ENCODE data around the gene TRPC6.

Gene TRPC6

DNA sequence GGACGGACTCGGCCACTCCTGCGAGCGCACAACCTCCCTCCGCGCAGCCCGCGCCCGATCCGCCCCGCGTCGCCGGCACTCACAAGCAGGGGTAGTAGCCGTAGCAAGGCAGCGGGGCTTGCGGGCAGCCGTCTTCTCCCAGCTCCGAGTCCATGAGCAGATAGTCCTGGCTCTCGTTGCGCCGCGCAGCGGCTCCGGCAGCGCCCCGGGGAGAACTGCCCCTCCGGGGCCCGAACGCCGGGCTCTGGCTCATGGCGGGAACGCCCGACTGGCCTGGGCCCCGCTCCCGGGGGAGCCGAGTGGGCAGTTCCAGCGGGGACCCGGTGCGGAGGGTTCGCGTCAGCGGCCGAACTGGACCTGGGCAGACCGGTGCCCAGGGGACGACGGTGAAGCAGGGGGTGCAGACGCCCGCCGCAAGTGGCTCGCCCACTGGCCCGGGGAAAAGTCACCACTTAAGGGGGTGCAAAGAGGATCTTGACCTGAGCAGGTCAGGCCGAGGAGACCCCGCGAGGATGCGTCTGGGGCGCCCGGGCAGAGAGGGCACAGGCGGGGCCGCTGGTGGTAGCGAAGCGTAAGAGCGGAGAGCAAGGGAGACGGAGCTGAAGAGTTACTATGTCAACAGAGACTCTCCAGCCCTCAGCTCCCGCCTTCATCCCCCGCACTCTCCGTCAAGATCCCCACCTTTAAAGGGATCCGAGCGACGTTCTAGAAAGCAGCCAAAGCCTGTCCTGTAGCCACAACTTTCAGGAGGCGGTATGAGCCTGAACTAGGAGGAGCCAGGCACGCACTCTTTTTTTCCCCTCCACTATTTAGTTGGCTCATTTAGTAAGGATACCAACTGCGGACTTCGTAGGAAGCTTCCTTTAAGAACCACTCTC, at the start of gene TRPC6:
Gene TRPC6 (minus strand): TSS at position 757 of the 878 bp plus-strand sequence. CDS start 504 bp downstream, at position 253.
- DNase-seq (ENCODE audit: low read depth) = no peak

DNA sequence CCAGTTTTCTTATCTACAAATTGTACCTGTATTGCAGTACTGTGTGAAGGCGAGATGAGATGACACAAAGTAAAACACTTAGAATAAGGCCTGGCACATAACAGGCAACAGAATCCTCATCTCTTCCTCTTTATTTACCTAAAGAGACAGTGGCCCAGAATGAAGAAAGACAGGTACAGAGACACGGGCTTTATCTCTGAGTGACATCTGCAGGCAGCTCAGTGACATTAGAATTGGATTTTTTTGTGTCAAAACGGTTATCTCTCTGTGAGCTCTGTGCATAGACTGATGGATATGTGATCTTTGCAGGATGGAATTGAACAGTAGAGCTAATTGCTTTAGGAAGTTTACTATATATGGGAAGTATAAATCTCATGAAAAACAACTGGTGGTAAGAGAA, 36.2 kb upstream of the TRPC6 start:
- no peak for DNase-seq (ENCODE audit: low read depth)

DNA sequence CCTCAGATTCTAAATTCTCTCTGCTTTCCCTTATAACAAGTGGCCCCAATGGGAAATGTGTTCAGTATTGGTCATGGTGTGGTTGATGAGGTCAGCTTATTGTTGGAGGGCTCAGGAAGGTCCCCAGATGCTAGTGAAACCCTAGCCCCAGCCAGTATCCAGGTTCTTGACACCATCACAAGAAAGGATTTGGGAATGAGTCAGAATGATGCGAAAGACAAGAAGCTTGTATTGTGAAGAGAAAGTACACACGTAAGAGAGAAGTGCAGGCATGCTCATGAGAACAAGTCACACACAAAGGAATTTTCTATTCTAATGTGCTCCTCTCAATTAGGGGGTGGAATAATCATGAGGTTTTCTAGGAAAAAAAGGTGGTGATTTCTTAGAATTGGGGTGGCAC, 34.9 kb upstream of the TRPC6 start:
- DNase-seq (ENCODE audit: low read depth) = no peak

DNA sequence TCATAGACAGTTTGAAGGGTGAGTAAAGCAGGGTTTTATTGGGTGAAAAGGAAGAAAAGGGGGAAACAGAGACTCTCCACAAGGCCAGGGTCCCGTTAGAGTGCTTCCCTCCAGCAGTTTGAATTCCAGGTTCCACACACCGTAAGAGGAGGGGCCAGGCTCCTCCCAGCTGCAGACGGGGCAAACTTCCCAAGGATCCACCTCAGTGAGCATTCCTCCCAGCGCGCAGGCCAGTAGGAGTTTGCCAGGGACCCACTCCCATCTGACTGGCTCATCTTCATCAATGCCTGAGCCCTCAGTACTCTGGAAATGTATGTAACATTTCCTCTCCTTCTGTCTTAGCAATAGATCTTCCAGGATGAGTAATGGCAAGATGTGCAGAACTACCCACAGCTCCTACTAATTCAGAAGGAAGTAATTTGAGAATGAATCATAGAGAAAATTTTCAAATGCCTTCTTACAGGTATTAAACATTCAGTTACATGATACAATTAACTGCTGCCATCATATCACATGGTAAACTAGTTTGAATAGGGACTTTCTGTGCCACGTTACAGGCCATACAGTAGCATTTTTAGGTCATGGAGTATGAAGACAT, 34.0 kb upstream of the TRPC6 start:
- no peak for DNase-seq (ENCODE audit: low read depth)

DNA sequence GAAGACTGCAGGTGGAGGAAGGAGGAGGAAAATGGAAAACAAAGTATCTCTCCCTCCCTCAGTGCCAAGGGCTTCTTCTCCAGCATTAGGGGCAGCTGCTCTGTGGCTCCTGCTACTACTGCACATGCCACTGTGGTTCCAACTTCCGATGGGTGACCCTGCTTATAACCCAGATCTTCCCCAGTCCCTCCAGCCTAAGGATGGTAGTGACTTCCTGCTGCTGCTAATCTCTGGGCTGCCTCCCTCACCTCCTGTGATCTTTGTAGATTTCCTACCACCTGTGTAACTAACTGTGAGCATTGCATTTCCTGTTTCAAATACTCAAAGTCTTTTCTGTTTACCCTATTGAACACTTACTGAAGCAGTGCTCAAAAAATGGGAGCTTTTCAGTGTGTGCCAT, 28.7 kb upstream of the TRPC6 start:
- DNase-seq (ENCODE audit: low read depth) = no peak

DNA sequence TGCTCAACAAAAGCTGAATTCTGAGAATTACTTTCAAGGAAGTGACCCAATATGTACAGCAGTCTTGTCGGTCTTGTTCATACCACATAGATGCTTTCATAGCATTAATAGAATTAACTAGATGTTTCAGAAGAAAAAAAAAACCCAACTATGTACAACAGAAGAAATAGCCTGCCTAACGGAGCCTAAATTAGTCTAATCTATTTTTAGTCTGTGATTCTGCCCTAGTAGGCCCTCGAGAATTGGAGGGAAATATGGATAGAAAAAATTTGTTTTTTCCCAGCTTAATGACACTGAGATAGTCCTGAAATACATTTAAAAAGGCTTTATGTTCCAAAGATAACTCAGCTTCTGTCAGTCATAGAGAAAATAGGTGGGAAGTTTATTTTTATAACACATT, 17.1 kb upstream of the TRPC6 start:
- no peak for DNase-seq (ENCODE audit: low read depth)

DNA sequence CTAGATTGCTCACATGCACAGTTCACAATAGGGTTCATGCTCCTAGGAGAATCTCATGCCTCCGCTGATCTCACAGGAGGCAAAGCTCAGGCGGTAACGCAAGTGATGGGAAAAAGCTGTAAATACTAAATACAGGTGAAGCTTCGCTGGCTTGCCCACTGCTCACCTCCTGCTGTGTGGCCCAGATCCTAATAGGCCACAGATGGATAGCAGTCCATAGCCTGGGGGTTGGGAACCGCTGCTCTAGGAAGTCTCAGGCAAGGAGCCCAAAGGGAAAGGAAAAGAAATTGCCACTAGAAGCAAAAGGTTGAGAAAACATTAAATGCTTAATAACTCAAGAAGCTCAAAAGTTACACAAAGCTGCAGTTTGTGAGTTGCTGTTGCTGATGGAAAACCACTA, 3.2 kb upstream of the TRPC6 start:
- no peak for DNase-seq (ENCODE audit: low read depth)

DNA sequence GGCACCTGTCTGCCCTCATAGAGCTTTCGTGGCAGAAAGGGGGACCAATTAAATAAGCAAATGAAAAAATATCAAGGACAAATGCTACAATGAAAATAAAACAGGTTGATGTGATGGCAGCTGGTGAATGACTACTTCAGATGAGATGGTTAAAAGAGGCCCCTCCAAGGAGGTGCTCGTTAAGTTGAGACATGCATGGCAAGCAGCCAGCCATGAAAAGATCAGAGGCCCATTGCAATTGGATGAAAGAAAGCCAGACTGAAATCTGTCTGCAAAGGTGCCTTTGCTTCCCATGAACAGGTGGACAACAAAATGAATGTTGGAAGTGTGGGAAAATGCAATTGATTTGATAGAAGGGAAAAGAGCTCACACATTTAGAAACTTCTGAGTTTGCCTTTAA, 848 bp upstream of the TRPC6 start:
- DNase-seq (ENCODE audit: low read depth) = no peak

DNA sequence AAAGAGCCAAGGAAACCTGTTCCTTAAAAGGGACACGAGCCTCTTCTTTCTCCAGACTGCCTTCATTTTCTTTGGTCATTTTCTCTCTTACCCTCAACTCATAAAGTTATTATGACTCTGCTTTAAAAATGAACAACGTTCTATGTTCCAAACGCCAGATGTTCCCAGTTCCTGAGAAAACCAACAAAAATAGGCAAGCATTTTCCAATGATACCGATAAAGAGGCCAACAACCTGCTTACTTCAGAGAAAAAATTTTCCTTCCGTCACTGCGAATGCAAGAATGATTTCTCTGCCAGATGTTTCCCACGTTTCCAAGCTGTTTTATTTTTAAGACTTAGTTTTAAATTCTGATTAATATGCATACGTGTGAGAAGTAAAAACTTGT, 315 bp upstream of the TRPC6 start:
- DNase-seq (ENCODE audit: low read depth) = no peak

DNA sequence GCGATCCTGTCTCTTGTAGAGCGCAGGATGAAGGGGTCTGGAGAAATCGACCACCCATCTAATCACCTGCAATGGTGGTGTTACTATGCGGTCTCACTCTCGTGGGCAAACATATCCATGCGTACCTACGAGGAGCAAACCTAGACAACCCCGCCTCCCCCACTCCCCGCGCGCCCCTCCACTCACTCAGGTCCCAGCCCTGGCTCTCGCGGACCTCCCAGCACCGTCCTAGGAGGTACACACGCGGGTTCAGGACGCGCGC, 887 bp downstream of the TRPC6 start:
- DNase-seq (ENCODE audit: low read depth) = no peak

DNA sequence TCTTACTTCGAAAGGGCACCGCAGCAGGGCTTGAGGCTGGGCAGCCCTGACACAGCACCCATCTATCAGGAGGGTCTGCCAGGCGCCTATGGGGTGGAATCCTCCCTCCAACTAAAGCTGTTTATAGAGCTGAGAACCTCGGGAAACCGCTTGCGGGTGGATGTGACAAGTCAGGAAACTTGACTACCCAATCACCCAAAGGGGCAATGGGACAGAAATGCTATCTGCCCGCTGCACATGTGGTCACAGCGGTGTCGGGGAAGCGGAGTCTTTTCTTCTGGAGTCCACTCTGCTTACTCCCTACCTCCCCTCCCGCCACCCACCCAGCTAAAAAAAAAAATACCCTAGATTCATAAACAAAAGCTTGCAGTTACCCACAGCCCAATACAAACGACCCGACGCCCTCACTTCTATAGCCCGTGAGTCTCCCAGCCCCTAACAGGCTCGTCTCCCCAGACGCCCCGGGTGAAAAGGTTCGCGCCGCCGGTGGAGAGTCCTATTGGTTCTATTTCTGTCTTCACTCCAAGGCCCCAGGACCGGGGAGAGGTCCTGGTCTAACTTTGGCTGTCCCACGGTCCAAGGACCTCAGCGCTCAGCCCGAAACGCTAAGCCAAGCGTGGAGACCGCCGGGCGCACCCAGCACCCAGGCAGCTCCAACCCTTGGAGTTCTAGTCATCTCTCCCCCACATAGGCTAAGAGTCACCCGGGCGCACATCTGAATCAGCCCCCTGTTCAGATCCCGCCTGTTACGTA, 1.4 kb downstream of the TRPC6 start:
- no peak for DNase-seq (ENCODE audit: low read depth)

DNA sequence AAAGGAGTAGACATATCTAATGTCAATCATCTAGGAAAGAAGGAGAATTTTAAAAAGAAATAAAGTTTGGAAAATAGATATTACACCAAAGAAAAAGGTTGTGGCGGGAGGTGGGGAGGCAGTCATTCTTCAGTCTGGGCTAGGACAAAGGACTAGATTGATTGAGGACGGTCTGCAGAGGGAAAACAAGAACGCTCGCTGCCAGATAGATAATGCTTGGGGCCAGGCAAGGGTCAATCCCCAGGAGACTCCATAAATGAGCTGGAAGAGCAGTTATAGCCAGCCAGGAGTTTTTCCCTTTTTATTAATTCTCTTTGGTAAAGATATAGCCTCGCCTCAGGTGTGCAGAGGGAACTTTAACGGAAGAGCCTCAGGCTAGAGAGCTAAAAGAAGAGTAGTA, 6.3 kb downstream of the TRPC6 start:
- no peak for DNase-seq (ENCODE audit: low read depth)

DNA sequence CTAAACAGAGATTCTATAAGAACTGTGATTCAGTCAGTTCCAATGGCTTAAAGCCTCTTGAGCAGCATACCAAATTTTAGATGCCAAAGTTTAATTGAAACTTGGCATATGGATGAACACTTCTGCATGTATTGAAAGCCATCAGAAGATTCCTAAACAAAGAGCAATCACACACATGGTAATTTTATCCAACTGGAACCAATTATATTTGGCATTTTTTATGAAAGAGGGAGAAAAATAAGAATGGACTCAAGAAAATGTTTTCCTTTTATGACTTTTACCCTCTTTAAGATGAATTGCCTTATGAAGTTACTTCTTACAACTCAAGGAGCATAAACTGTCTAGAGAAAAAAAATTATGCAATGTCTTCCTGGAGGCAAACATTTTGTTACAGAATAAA, 7.4 kb downstream of the TRPC6 start:
- no peak for DNase-seq (ENCODE audit: low read depth)

DNA sequence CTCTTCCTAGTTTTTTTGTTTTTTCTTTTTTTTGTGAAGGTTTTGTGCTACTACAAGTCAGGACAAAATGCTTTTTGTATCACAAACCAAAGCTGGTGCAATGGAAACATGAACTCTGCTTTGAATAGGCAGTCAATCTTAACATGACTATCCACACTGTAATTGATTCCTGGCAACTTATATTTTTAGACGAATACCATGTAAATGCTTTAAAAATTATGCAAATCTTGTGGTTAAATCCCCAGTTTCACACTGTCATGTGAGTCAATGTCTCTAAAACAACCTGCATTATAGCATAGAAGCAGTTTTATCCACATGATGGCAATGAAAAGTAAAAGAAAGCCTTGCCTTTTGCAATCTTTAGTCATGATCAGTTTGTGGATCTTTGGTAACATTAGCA, 8.9 kb downstream of the TRPC6 start:
- DNase-seq (ENCODE audit: low read depth) = no peak

DNA sequence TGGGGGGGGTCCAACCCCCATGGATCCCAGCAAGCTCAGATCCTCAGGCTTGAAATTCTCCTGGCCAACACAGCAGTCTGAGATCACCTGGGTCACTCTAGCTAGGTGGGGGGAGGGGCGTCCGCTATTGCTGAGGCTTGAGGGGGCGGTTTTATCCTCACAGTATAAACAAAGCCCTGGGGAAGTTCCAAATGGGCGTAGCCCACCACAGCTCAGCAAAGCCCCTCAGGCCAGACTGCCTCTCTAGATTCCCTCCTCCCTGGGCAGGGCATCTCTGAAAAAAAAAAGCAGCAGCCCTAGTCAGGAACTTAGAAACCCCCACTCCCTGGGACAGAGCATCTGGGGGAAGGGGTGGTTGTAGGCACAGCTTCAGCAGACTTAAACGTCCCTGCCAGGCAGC, 16.7 kb downstream of the TRPC6 start:
- DNase-seq (ENCODE audit: low read depth) = no peak

DNA sequence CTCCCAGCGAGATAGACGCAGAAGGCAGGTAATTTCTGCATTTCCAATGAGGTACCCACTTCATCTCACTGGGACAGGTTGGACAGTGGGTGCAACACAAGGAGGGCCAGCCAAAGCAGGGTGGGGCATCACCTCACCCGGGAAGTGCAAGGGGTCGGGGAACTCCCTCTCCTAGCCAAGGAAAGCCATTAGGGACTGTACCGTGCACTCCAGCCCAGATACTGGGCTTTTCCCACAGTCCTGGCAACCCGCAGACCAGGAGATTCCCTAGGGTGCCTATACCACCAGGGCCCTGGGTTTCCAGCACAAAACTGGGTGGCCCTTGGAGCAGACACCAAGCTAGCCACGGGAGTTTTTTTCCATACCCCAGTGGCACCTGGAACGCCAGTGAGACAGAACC, 17.2 kb downstream of the TRPC6 start:
- DNase-seq (ENCODE audit: low read depth) = no peak

DNA sequence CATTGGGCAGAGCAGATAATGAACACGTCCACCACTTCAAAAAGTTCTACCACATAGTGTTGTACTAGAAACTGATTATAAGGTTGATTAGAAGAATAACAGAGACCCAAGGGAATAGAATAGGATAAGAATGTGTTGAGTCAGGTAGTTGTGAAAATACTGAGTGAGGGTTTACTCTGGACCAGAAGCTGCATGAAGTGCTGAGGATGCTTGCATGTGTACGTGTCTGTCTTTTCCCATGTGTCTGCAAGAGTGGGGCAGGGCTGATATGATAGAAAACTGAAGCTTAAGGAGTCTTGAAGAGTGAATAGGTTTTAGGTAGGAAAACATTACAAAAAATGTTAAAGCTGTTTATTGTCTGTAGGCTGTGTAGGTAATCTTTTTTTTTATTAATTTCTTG, 20.6 kb downstream of the TRPC6 start:
- DNase-seq (ENCODE audit: low read depth) = no peak

DNA sequence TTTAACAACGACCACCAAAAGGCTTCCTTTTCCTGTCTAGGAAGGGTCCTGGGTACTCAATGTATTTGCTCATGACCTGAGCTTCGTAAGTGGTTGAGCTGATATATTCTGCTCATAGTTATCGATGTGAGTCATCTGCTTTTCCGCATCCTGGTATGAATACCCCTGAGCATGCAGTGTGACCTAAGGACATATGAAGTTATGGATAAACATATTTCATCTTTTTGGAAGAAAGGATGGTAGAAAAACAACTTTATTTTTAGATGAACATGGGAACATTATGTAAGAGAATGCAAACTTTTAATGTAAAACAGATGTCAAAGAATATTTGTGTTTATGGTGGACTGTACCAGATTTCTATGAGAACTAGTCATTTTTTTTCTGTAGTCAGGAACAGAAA, 28.4 kb downstream of the TRPC6 start:
- DNase-seq (ENCODE audit: low read depth) = no peak

DNA sequence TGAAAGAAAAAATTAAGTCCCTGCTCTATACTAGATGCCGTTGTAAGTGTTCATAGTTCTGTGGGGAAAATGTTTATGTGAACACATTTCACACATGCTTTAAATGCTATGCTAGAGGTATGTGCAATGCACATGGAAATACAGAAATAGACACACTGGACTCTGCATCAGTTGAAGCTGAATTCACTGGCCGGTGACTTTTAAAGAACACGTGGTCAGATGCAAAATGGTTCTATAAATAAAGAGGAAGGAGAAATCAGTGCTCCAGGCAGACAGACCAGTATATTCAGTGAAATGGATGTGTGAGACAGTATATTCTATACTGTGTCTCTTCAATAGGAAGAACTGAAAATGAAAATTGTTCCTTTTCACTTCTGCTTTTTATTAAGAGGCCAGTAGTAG, 29.9 kb downstream of the TRPC6 start:
- DNase-seq (ENCODE audit: low read depth) = no peak

DNA sequence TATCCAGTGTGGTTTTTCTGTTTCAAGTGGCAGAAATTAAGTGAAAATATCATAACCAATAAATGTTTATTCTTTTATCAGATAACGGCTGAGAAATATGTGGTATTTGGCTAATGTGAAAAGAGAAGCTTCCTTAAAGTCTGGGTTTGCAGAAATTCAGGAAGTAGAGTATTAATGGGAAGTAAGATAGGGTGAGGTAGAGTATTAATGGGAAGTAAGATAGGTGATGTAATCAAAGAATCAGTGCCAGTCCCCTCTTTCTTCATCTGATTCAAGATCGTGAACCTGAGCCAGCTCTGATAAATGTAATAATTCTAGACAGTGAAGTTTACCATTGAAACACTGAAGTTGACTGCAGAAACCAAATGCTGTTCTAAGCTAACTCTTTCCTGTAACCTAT, 30.9 kb downstream of the TRPC6 start:
- no peak for DNase-seq (ENCODE audit: low read depth)

DNA sequence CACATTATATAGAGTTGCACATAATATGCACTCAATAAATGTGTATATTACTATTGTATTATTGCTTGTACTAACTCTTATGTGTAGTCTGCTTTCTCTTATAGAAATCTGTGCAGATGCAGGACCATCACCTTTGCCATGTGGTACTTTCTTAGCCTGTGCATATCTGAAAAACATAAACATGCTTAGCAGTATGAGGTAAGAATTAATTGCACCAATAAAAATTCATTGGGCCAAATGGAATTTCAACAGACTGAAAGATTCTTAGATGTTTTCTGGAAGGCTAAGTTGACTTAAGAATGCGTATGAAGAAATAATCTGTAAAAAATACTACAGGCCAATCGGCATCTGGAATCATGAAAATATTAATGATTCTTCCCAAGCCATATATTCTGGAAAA, 55.3 kb downstream of the TRPC6 start:
- DNase-seq (ENCODE audit: low read depth) = no peak

DNA sequence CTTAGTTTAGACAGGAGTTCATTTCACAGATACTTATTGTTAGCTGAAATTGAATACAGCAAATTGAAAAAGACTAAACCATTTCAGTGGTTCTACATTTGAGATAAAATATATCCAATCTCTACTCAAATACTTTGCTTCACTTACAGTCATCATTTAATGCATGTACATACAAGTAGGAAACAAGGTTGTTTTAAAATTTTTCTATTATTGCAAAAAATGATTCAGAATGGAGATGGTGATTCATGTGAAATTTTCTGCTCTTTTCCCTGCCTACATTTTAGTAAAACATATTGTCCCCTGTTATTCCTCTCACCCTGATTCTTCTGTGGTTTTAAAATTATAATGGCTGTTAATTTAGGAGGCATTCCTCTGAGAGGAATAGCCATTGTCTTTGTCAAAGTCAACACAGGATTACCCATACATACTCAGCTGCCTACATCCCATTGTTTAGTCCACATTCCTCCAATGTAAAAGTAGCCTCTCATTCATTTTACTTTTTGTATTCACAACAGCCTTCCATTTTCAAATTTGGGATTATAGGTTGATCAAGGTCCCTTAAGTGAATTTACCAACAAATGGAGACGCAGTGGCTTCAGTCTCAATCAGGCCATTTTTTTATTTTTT, 60.1 kb downstream of the TRPC6 start:
- no peak for DNase-seq (ENCODE audit: low read depth)

DNA sequence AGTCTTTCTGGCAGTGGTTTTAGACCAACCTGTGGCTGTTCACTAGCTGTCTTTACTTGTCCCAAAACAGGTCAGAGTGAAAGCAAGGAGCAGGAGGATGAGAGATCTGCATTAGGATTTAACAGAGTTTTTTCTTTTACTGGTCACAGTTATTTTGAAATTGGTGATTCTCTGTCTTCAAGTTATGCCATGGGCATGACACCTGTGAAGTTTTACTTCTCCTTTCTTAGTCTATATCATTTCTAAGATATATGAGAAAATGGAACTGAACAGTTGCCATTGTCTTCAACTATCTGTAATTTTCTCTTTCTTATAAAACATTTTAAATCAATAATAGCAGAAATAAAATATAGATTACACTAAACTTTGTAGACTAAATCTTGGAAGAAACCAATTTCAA, 60.6 kb downstream of the TRPC6 start:
- no peak for DNase-seq (ENCODE audit: low read depth)
